Hematopoietic multipotent progenitor cell treated with erythropoietin and hydrocortisone succinate and interleukin-3 and kit ligand, for 15 days (in vitro differentiated cells): ENCODE measurements around the gene TSSK6.
A peak's percentile ranks its signal among the peaks of the same experiment; 100 is the strongest.

Experiments
- DNase-seq: peaks from one replicate; pipeline ENCODE4 v3.0.0-alpha.2; 2015; ENCODE audit warnings: low spot score

TSSK6 gene

GRCh38 chr19:19530889-19531288 lies 15.5 kb upstream of the TSSK6 start:
- no peak for DNase-seq

- no peak for DNase-seq
Observed at GRCh38 chr19:19530423-19530804, 15.1 kb upstream of the TSSK6 start.

DNA sequence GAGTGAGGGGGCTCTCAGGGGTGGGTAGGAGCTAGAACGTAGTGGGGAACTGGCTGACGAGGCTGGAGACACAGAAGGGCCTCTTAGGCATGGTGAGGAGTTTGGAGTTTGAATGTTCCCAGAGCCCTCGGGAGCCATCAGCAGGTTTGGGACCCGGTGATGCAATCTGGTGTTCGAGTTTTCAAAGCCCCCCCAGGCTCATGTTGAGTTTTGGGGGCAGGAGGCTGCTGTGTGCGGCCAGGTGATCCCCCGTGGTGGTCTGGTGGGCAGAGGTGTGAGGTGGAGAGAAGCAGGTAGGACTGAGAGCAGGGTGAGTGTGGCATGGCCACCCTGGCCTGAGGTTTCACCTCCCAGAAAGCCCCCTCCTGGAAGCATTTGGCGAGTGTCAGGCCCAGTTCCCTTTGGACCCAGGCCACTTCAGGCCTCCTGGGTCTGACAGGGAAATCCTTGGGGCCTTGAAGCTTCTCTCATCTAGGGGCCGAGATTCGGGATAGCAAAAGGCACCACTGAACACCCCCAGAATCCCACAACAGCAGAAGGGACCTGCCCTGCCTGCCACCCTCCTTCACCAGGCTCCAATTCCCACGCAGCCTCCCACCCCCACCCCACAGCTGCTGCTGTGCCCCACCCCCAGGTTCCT lies 14.6 kb upstream of the TSSK6 start:
- no peak for DNase-seq

GRCh38 chr19:19528721-19529490 lies 13.6 kb upstream of the TSSK6 start, which contains the start of gene YJEFN3:
TSS of gene YJEFN3 (plus strand) at chr19:19528911. CDS start at chr19:19528933, 22 bp downstream.
- no peak for DNase-seq

DNA sequence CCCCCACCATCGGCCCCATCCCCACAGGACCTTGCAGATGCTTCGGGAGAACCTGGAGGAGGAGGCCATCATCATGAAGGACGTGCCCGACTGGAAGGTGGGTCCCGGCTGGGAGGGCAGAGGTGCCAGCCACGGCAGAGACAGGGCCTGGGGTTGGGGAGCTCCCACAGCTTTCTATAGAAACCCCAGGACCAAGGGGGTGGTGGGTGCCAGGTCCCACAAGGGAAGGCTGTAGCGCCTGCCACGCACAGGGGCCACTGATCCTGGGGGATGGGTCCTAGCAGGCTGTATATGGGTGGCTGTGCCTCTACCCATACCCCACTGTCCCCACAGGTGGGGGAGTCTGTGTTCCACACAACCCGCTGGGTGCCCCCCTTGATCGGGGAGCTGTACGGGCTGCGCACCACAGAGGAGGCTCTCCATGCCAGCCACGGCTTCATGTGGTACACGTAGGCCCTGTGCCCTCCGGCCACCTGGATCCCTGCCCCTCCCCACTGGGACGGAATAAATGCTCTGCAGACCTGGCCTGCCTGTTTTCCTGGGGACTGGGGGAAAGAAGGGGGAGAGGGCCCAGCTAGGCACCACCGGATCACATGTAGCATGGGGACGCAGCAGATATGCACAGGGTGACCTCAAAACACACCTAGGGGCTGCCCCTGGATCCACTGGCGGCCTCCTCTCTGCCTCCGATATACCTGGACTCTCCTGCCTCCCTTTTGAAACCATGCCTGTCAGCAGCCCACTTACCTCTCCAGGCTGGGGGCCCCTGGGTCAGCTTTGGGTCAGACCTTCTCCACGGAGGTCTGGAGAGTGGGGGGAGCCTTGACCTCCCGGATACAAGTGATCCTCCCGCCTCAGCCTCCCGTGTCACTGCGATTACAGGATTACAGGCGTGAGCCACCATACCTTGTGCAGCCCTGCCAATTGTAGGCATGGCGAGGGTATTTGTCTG lies 12.6 kb upstream of the TSSK6 start:
- DNase-seq: no peak

GRCh38 chr19:19527371-19527656 lies 12.0 kb upstream of the TSSK6 start:
- no peak for DNase-seq

GRCh38 chr19:19526581-19527370 lies 11.4 kb upstream of the TSSK6 start:
- no peak for DNase-seq

GRCh38 chr19:19525611-19526380 lies 10.4 kb upstream of the TSSK6 start:
- DNase-seq: no peak

DNA sequence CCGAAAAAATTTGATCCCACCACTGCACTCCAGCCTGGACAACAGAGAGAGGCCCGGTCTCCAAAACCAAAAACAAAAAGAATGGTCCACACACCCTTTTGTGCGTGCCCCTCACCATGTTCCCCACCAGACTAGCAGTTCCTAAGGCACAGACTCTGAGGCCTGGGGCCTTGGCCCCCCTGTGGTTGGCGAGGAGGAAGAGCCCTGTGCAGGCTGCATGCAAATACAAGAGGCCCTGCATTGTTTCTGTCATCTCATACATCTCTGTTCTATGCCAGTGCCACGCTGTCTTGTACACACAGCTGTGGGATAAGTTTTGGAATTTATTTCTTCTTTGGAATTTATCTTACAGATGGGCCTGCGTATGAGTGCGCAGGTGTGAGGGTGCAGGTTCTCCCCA lies 8.7 kb upstream of the TSSK6 start:
- DNase-seq: no peak

- no peak for DNase-seq
Observed at GRCh38 chr19:19523177-19523576, 7.8 kb upstream of the TSSK6 start.

GRCh38 chr19:19520989-19521388 lies 5.6 kb upstream of the TSSK6 start:
- DNase-seq: no peak

- no peak for DNase-seq
Observed at GRCh38 chr19:19517235-19517619, 1.9 kb upstream of the TSSK6 start.

DNA sequence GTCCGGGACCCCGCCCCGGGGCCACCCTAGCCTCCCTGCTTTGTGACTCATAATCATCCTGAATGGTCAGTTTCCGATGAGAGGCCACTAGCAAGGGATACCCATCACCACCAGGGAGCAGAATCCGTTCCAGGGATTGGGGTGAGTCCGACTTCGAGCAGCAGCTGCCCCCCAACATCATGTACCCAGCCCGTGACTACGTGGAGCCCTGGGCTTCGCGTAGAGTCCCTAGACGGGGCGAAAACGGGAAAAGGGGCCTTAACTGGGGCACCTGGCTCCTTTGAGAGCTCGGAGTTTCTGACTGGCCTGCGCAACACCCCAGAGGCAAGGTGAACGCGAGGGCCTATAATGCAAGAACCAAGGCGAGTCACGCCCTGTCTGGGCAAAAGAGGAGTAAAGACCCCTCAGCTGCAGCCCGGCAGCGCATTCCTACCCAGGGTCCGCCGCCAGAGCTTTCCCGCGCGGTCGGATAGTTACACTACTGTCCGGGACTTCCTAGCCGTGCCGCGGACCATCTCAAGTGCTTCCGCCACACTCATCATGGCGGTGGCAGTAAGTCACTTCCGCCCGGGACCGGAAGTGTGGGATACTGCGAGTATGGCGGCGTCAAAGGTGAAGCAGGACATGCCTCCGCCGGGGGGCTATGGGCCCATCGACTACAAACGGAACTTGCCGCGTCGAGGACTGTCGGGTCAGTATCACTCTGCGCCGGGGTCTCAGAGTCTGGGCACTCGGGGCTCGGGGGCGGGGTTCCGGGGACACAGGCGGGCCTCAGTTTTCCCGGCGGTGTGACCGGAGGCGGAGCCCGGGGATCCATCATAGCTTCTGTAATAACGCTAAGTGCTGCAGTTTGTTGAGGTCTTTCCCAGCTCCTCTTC lies 533 bp upstream of the TSSK6 start, which contains the start of gene NDUFA13:
TSS of gene NDUFA13 (plus strand) at position 584 of the 878 bp plus-strand sequence. CDS start at position 598, 14 bp downstream.
- DNase-seq: peak; percentile 94

DNA sequence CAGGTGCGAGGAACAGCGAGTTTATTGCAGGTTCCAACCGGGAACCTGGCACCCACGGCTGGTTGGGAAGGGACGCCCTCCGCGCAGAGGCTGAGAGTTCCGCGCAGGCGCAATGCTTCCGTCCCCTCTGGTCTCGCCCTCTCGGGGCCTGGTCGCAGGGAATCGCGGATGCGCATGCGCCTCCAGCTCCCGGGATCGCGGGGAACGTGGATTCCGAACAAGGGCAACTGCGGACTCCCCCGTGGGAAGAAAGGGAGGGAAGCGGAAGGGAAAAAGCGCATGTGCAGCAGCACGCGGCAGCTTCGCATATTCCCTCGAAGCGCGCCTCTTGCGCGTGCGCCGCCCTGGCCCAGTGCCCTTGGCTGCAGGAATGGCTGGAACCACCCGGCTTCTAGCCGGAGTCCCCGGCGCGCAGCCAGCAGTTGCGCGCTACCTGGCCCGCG lies 1.1 kb downstream of the TSSK6 start:
- no peak for DNase-seq

- no peak for DNase-seq
Observed at GRCh38 chr19:19513682-19514081, 1.7 kb downstream of the TSSK6 start.

DNA sequence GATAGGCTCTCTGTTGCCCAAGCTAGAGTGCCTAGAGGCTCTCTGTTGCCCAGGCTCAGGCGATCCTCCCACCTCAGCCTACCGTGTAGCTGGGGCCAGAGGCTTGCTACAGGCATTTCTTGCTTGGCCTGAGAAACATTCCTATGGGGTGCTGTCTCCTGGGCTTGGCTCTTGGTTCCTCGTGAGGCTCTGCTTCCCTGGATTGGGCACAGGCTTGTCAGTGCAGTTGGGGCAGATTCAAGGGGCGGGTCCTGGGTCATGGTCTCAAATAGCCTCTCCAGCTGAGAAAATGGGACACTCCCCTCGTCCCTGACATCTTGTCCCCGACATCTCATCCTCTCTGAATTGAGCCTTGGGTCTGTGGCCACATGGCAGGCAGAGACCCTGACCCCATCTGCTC lies 4.9 kb downstream of the TSSK6 start:
- no peak for DNase-seq

DNA sequence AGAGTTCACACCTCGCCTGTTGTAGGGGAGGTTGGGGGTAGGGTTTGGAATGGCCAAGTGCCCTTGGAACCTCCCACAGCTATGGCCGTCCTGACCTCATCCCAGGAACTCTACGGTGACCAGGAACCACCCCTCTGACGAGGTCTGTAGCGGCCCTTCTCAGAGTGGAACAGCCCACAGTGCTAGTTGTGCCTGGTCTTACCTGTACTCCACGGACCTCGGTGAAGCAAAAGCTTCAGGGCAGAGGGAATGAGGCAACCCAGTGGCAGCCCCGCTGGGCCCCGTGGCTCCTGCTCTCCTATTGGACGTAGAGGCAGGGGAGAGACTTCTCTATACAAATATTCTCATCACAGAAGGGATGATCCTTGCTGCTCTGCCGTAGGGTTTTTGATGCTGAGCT lies 7.1 kb downstream of the TSSK6 start:
- DNase-seq: no peak

DNA sequence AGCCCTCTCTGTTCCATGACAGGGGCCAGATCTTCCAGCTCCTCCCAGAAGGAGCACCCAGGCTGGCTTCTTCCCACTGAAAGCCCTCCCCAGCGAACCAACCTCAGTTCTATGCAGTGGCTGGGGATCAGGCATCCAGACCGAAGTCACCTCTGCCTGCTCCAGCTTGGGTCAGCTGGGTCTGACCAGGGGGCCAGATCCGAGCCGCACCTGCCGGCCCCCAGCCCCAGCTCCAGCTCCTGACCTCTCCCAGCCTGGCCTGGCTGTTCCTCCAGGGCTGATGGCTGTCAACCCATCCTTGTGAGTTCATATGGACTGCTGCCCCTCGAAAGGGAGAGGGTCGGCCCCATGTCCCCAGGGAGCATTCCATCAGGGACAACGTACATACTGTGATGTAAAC lies 8.0 kb downstream of the TSSK6 start:
- no peak for DNase-seq

- no peak for DNase-seq
Observed at GRCh38 chr19:19506592-19506991, 8.8 kb downstream of the TSSK6 start.
